ENCODE measurements around the gene KRTAP12-1.

Gene KRTAP12-1

GRCh38 chr21:44711327-44712202 is 29.6 kb upstream of the KRTAP12-1 start, which contains the start of gene TSPEAR:
TSS of gene TSPEAR (minus strand) at chr21:44711572. CDS start at chr21:44711514, 58 bp downstream.
- no peak for DNase-seq (ENCODE audit: low read depth in 2 of 2)

GRCh38 chr21:44710756-44711326 is 28.9 kb upstream of the KRTAP12-1 start:
- no peak for DNase-seq (ENCODE audit: low read depth in 2 of 2)

- DNase-seq (ENCODE audit: low read depth in 2 of 2), result no peak
These were observed 28.3 kb upstream of the KRTAP12-1 start for GRCh38 chr21:44710294-44710665.

GRCh38 chr21:44709426-44710293 is 27.7 kb upstream of the KRTAP12-1 start:
- DNase-seq (ENCODE audit: low read depth in 2 of 2), result no peak

- DNase-seq (ENCODE audit: low read depth in 2 of 2), result no peak
These were observed 27.0 kb upstream of the KRTAP12-1 start for GRCh38 chr21:44708866-44709425.

- DNase-seq (ENCODE audit: low read depth in 2 of 2), result no peak
These were observed 26.4 kb upstream of the KRTAP12-1 start for GRCh38 chr21:44708213-44708865.

- no peak for DNase-seq (ENCODE audit: low read depth in 2 of 2)
These were observed 25.0 kb upstream of the KRTAP12-1 start for GRCh38 chr21:44706706-44707581.

GRCh38 chr21:44706026-44706705 is 24.2 kb upstream of the KRTAP12-1 start:
- DNase-seq (ENCODE audit: low read depth in 2 of 2), result no peak

- no peak for DNase-seq (ENCODE audit: low read depth in 2 of 2)
These were observed 22.7 kb upstream of the KRTAP12-1 start for GRCh38 chr21:44704636-44705001.

GRCh38 chr21:44703731-44704635 is 22.0 kb upstream of the KRTAP12-1 start:
- DNase-seq (ENCODE audit: low read depth in 2 of 2), result no peak

GRCh38 chr21:44702973-44703730 is 21.2 kb upstream of the KRTAP12-1 start:
- DNase-seq (ENCODE audit: low read depth in 2 of 2), result no peak

GRCh38 chr21:44702111-44702972 is 20.4 kb upstream of the KRTAP12-1 start:
- no peak for DNase-seq (ENCODE audit: low read depth in 2 of 2)

- DNase-seq (ENCODE audit: low read depth in 2 of 2), result no peak
These were observed 19.6 kb upstream of the KRTAP12-1 start for GRCh38 chr21:44701541-44701940.

GRCh38 chr21:44701023-44701400 is 19.0 kb upstream of the KRTAP12-1 start:
- DNase-seq (ENCODE audit: low read depth in 2 of 2), result no peak

GRCh38 chr21:44700101-44701022 is 18.4 kb upstream of the KRTAP12-1 start:
- no peak for DNase-seq (ENCODE audit: low read depth in 2 of 2)

GRCh38 chr21:44699502-44700001 is 17.6 kb upstream of the KRTAP12-1 start:
- no peak for DNase-seq (ENCODE audit: low read depth in 2 of 2)

Measured in stimulated activated CD4-positive, alpha-beta T cell treated with anti-CD3 and anti-CD28 coated beads, Interleukin-4, amount 100 ng/mL, for 48 hours (primary cell).